Gastrocnemius medialis (tissue), 4 donors: ENCODE measurements around the gene SHB. TPM values are rescaled to one million over a fixed set of nuclear protein-coding genes. Genes with fewer than 3 reads are reported as not detected.

Source experiments
- ATAC-seq, 2 donors: fragments of 150-250 bp; one replicate each; pipeline ENCODE4 v1.9.1; 2016
- DNase-seq, 2 donors: peaks; one replicate each; pipeline ENCODE4 v3.0.0-alpha.2; 2019
- H3K27ac ChIP-seq, 4 donors: fragments of 200-600 bp; sonication (generic); 1 replicate in 1 of 4; 2 replicates in 3 of 4; pipeline ENCODE4 v1.5.1; 2016 to 2018; ENCODE audit warnings: mild to moderate bottlenecking in 2 of 4, moderate library complexity in 1 of 4
- H3K27me3 ChIP-seq, 3 donors: fragments of 200-600 bp; sonication (generic) in 2 of 3; 1 replicate in 1 of 3; 2 replicates in 2 of 3; pipeline versions ENCODE4 v1.5.1 to v1.6.0; 2016 to 2019; ENCODE audit warnings: mild to moderate bottlenecking in 1 of 3, moderate library complexity in 1 of 3
- H3K36me3 ChIP-seq, 2 donors: fragments of 200-600 bp; sonication (generic) in 1 of 2; one replicate each; pipeline ENCODE4 v1.5.1; 2017 to 2018
- H3K4me1 ChIP-seq, 2 donors: fragments of 200-600 bp; sonication (generic) in 1 of 2; one replicate each; pipeline ENCODE4 v1.5.1; 2016 to 2017; ENCODE audit warnings: mild to moderate bottlenecking in 2 of 2
- H3K4me3 ChIP-seq, 4 donors: fragments of 200-600 bp; sonication (generic) in 3 of 4; 1 replicate in 1 of 4; 2 replicates in 3 of 4; pipeline ENCODE4 v1.5.1; 2016 to 2019; ENCODE audit warnings: mild to moderate bottlenecking in 2 of 4
- H3K9me3 ChIP-seq, 3 donors: fragments of 200-600 bp; sonication (generic) in 2 of 3; 1 replicate in 1 of 3; 2 replicates in 2 of 3; pipeline ENCODE4 v1.5.1; 2016 to 2019
- POLR2A ChIP-seq, 2 donors: fragments of 450-650 bp; IDR thresholded peaks; one replicate each; pipeline ENCODE4 v1.6.1; 2017; ENCODE audit warnings: antibody characterized with exemption in 2 of 2, mild to moderate bottlenecking in 2 of 2, moderate library complexity in 2 of 2
- in situ Hi-C, 4 donors: fragments of 200-750 bp; cut with MboI; loops; one replicate each; pipeline versions ENCODE4 v1.15.0 to v1.8.0; 2017; ENCODE audit warnings: low sequenced_read_pairs in 4 of 4
- intact Hi-C: fragments of 100-400 bp; cut with DNase I; formaldehyde crosslinking; loops from one replicate; pipeline ENCODE4 v1.15.1; 2023; ENCODE audit warnings: low total_unique reads
- total RNA-seq, 4 donors: library from RNA; depleted of rRNA; stranded (reverse); fragments of >200 nt; gene quantifications; one replicate each; pipeline versions ENCODE4 v1.1.0 to v1.2.3, GENCODE V29; 2016
- TF ChIP-seq, protein P1 (sequence below), 5 experiments: fragments of 450-650 bp in 3 of 5; fragments of 200-600 bp in 2 of 5; sonication (generic) in 2 of 5; IDR thresholded peaks in 4 of 5; conservative IDR thresholded peaks in 1 of 5; 1 replicate in 4 of 5; 2 replicates in 1 of 5; pipeline ENCODE4 v1.5.1; 2016 to 2019; ENCODE audit warnings: antibody characterized with exemption in 5 of 5, mild to moderate bottlenecking in 3 of 5, moderate library complexity in 3 of 5

SHB gene
- total RNA-seq, 4 donors from 2014 or later, result 1.2 to 6.1 (median 4.6) TPM

- Histone ChIP-seq H3K9me3 (no peaks in the 10 kb centered on the region), H3K4me3 (no peak overlapping the region), H3K36me3 (no peaks in the 10 kb centered on the region), H3K27ac (no peak overlapping the region), H3K4me1 (no peaks in the 10 kb centered on the region), H3K27me3 (no peaks in the 10 kb centered on the region)
- ATAC-seq, result no peak
- no peak for DNase-seq
- in situ Hi-C loops, result loop anchor here in 1 of 4 donors (10.0 kb wide), 1 partner anchor 61 kb away; no protein-coding TSS in a partner anchor
- intact Hi-C loops, result no loop called here
- TF ChIP-seq, protein P1, sequence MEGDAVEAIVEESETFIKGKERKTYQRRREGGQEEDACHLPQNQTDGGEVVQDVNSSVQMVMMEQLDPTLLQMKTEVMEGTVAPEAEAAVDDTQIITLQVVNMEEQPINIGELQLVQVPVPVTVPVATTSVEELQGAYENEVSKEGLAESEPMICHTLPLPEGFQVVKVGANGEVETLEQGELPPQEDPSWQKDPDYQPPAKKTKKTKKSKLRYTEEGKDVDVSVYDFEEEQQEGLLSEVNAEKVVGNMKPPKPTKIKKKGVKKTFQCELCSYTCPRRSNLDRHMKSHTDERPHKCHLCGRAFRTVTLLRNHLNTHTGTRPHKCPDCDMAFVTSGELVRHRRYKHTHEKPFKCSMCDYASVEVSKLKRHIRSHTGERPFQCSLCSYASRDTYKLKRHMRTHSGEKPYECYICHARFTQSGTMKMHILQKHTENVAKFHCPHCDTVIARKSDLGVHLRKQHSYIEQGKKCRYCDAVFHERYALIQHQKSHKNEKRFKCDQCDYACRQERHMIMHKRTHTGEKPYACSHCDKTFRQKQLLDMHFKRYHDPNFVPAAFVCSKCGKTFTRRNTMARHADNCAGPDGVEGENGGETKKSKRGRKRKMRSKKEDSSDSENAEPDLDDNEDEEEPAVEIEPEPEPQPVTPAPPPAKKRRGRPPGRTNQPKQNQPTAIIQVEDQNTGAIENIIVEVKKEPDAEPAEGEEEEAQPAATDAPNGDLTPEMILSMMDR (IDR thresholded peaks at IDR 0.05 in 4 of 5, conservative IDR thresholded peaks at IDR 0.05 in 1 of 5), result no peak
Measured at GRCh38 chr9:37975639-37976038, 93.4 kb downstream of the SHB start.

DNA sequence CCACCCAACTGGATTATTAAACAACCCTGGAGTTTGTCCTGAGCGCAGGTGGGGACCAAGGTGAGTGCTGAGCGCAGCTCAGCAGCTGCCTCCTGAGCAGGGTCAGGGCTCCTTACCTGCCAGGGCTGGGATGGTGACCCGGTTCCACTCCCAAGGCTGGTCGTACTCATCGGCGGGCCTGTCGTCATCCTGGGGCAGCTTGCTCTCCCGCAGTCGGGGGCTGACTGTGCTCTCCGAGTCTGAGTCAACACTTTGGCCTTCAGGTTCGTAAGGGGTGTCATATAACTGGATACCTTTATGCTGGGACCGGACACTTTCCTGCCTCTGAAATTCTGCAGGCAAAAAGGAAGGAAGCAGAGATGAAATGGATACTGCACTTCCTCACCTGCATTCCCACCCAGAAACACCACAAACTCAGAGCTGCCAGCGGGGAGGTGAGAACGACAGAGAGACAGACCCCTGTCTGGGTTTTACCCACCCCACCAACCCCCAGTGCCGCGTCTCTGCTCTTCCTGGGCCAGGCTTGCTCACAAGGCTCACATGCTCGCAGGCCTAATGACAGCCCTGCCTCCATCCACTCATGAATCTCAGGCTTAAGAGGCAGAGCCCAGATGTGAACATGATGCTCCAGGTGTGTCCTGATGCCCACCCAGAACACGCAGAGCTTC, 94.4 kb downstream of the SHB start:
- DNase-seq (no peak), ATAC-seq (no peak)
- in situ Hi-C loops, result loop anchor here in 1 of 4 donors (10.0 kb wide), 1 partner anchor 60 kb away; no protein-coding TSS in a partner anchor
- H3K36me3 ChIP-seq, result no peaks in the 10 kb centered on the region
- H3K9me3 ChIP-seq, result no peaks in the 10 kb centered on the region
- no peak overlapping the region for H3K27ac ChIP-seq
- H3K27me3 ChIP-seq, result no peaks in the 10 kb centered on the region
- TF ChIP-seq POLR2A (IDR thresholded peaks at IDR 0.05), result no peak
- TF ChIP-seq, protein P1 (IDR thresholded peaks at IDR 0.05 in 4 of 5, conservative IDR thresholded peaks at IDR 0.05 in 1 of 5), result no peak
- intact Hi-C loops, result loop anchor here (5.0 kb wide), 1 partner anchor 48 kb away; no protein-coding TSS in a partner anchor
- no peak overlapping the region for H3K4me3 ChIP-seq
- no peaks in the 10 kb centered on the region for H3K4me1 ChIP-seq

DNA sequence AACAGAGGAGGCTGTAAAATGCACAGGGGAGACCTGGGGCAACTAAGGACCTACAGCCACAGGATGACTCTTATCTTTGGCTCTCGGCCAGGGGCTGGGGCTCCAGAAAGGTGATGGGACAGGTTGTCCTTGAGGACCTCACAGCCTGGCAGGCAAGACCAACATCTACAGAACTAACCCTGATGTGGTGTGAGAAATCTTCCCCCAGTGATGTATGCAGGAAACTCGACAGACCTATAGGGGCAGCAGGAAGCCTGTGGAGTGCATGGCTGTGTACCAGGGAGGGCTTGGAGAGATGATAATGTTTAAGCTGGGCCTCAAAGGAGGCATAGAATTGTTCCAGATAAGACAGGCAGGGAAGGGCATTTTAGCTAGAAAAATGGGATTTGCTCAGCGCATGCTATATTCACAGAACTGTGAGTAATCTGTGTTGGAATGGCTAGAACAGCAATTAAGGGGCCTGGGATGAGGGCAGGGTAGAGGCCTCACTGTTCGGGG, 96.6 kb downstream of the SHB start:
- ATAC-seq (no peak), DNase-seq (no peak)
- Histone ChIP-seq H3K36me3 (no peaks in the 10 kb centered on the region), H3K4me3 (no peak overlapping the region), H3K4me1 (no peaks in the 10 kb centered on the region), H3K27ac (no peak overlapping the region), H3K9me3 (no peaks in the 10 kb centered on the region), H3K27me3 (no peaks in the 10 kb centered on the region)
- no peak for TF ChIP-seq POLR2A (IDR thresholded peaks at IDR 0.05)
- TF ChIP-seq, protein P1 (IDR thresholded peaks at IDR 0.05 in 4 of 5, conservative IDR thresholded peaks at IDR 0.05 in 1 of 5), result no peak
- intact Hi-C loops, result loop anchor here (5.0 kb wide), 1 partner anchor 50 kb away; no protein-coding TSS in a partner anchor
- in situ Hi-C loops, result loop anchor here in 1 of 4 donors (10.0 kb wide), 1 partner anchor 58 kb away; no protein-coding TSS in a partner anchor

DNA sequence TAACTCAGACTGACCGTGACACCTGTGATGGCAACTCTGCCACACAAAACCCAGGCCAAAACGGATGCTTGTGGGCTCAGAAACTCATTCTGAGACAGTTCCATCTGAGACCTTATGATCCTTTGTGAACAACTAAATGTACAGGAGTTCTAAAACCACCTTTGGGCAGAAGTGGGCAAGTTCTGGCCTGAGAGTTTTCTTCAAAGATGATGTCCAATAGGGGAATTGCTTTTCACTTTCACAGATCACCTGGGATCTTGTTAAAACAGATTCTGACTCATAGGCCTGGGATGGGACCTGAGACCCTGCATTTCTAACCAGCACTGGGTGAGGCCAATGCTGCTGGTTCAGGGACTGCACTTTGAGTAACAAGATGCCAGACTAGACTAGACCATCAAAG, 97.3 kb downstream of the SHB start:
- no peaks in the 10 kb centered on the region for H3K27me3 ChIP-seq
- H3K36me3 ChIP-seq, result no peaks in the 10 kb centered on the region
- DNase-seq, result no peak
- H3K4me3 ChIP-seq, result no peak overlapping the region
- no peak for ATAC-seq
- in situ Hi-C loops, result loop anchor here in 1 of 4 donors (10.0 kb wide), 1 partner anchor 57 kb away; no protein-coding TSS in a partner anchor
- H3K9me3 ChIP-seq, result no peaks in the 10 kb centered on the region
- H3K4me1 ChIP-seq, result no peaks in the 10 kb centered on the region
- intact Hi-C loops, result loop anchor here (5.0 kb wide), 1 partner anchor 51 kb away; no protein-coding TSS in a partner anchor
- TF ChIP-seq, protein P1 (IDR thresholded peaks at IDR 0.05 in 4 of 5, conservative IDR thresholded peaks at IDR 0.05 in 1 of 5), result no peak
- TF ChIP-seq POLR2A (IDR thresholded peaks at IDR 0.05), result no peak
- no peak overlapping the region for H3K27ac ChIP-seq
